Measurements from ENCODE around the gene ITFG2.

Gene ITFG2

GRCh38 chr12:2795291-2796186 is 16.9 kb upstream of the ITFG2 start:
- H3K9me3 ChIP-seq (ENCODE audit: control insufficient read depth, insufficient read depth, low read depth, low read length) = no peaks in the 10 kb centered on the region
- H3K9ac ChIP-seq (ENCODE audit: low read length) = peak overlapping the region; percentile 69
- no peak overlapping the region for H3K27ac ChIP-seq (ENCODE audit: low read depth, low read length)
- H3K4me3 ChIP-seq (ENCODE audit: low read depth, low read length) = peak overlapping the region; percentile 77
- H3K4me1 ChIP-seq (ENCODE audit: control insufficient read depth, insufficient read depth, low read length) = peaks cover 8% of the 10 kb centered on the region; the same call in 1 of the 2 replicates
- H3K27me3 ChIP-seq (ENCODE audit: control insufficient read depth, insufficient read depth, low read length) = peaks cover 16% of the 10 kb centered on the region
- H3K36me3 ChIP-seq (ENCODE audit: control insufficient read depth, insufficient read depth, low read length) = peaks cover 45% of the 10 kb centered on the region

GRCh38 chr12:2796187-2796666 is 16.2 kb upstream of the ITFG2 start:
- Histone ChIP-seq H3K4me3 (ENCODE audit: low read depth, low read length) (peak overlapping the region; percentile 77), H3K36me3 (ENCODE audit: control insufficient read depth, insufficient read depth, low read length) (peaks cover 52% of the 10 kb centered on the region), H3K9me3 (ENCODE audit: control insufficient read depth, insufficient read depth, low read depth, low read length) (no peaks in the 10 kb centered on the region), H3K4me1 (ENCODE audit: control insufficient read depth, insufficient read depth, low read length) (peaks cover 8% of the 10 kb centered on the region; the same call in 1 of the 2 replicates), H3K9ac (ENCODE audit: low read length) (peak overlapping the region; percentile 39), H3K27me3 (ENCODE audit: control insufficient read depth, insufficient read depth, low read length) (peaks cover 16% of the 10 kb centered on the region), H3K27ac (ENCODE audit: low read depth, low read length) (no peak overlapping the region)

DNA sequence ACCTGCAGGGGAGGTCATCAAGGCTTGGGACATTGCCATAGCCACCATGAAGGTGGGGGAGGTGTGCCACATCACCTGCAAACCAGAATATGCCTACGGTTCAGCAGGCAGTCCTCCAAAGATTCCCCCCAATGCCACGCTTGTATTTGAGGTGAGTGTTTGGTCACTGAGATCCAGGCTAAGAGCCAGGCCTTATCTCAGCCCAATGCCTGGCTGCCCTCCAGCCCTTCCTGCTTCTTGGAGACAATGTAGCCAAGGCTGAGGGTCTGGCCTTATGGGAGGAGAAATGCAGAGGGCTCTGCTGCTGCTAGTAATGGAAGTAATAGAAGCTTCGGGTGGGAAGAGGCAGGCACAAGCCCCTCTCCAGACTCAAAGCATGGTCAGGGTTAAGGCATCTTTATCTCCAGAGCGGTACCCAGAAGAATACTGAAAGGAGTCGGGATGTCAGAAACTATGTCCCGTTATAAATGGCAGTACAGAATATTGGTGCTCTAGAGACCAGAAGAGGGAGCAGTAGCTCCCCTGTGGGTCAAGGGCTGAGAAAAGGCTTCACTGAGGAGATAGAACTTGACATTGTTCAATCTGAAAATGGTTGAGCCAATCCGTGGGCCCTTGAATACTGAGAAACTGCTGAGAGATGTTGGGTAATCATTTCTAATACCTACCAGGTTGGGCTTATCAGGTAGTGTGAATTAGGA is 14.6 kb upstream of the ITFG2 start:
- H3K36me3 ChIP-seq (ENCODE audit: control insufficient read depth, insufficient read depth, low read length) = peaks cover 67% of the 10 kb centered on the region
- no peak overlapping the region for H3K4me3 ChIP-seq (ENCODE audit: low read depth, low read length)
- H3K9ac ChIP-seq (ENCODE audit: low read length) = no peak overlapping the region
- H3K27me3 ChIP-seq (ENCODE audit: control insufficient read depth, insufficient read depth, low read length) = peaks cover 15% of the 10 kb centered on the region
- H3K27ac ChIP-seq (ENCODE audit: low read depth, low read length) = no peak overlapping the region
- H3K4me1 ChIP-seq (ENCODE audit: control insufficient read depth, insufficient read depth, low read length) = peaks cover 6% of the 10 kb centered on the region; the same call in 1 of the 2 replicates
- H3K9me3 ChIP-seq (ENCODE audit: control insufficient read depth, insufficient read depth, low read depth, low read length) = no peaks in the 10 kb centered on the region

- no peaks in the 10 kb centered on the region for H3K27me3 ChIP-seq (ENCODE audit: control insufficient read depth, insufficient read depth, low read length)
- peaks cover 90% of the 10 kb centered on the region for H3K36me3 ChIP-seq (ENCODE audit: control insufficient read depth, insufficient read depth, low read length)
- no peak overlapping the region for H3K9ac ChIP-seq (ENCODE audit: low read length)
- no peaks in the 10 kb centered on the region for H3K9me3 ChIP-seq (ENCODE audit: control insufficient read depth, insufficient read depth, low read depth, low read length)
- H3K4me3 ChIP-seq (ENCODE audit: low read depth, low read length) = no peak overlapping the region
- H3K27ac ChIP-seq (ENCODE audit: low read depth, low read length) = no peak overlapping the region
- peaks cover 6% of the 10 kb centered on the region; the same call in 1 of the 2 replicates for H3K4me1 ChIP-seq (ENCODE audit: control insufficient read depth, insufficient read depth, low read length)
Observed at GRCh38 chr12:2800046-2800570, 12.4 kb upstream of the ITFG2 start.

DNA sequence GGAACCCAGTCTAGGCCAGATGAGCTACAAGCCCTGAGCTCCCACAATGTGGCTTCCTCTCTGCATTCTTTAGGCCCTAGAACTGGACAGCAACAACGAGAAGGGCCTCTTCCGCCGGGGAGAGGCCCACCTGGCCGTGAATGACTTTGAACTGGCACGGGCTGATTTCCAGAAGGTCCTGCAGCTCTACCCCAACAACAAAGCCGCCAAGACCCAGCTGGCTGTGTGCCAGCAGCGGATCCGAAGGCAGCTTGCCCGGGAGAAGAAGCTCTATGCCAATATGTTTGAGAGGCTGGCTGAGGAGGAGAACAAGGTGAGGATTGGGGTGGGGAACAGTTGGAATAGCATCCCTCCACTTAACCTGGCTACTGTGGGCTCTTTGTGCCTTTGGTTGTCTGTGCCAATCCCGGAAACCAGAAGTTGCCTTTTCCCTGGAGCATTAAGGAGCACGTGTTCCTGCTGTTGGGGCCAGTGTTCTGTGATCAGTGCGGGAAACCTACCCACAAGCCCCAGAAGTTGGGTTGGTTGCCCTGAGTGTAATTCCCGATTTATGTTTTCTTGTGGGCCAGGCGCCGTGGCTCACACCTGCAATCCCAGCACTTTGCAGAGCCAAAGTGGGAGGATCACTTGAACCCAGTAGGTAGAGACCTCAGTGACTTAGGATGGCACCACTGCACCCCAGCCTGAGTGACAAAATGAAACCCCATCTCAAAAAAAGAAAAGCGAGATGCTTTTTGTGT is 11.3 kb upstream of the ITFG2 start:
- Histone ChIP-seq H3K4me3 (ENCODE audit: low read depth, low read length) (no peak overlapping the region), H3K4me1 (ENCODE audit: control insufficient read depth, insufficient read depth, low read length) (peaks cover 3% of the 10 kb centered on the region; the same call in 1 of the 2 replicates), H3K36me3 (ENCODE audit: control insufficient read depth, insufficient read depth, low read length) (peaks cover 99% of the 10 kb centered on the region), H3K9me3 (ENCODE audit: control insufficient read depth, insufficient read depth, low read depth, low read length) (no peaks in the 10 kb centered on the region), H3K27me3 (ENCODE audit: control insufficient read depth, insufficient read depth, low read length) (no peaks in the 10 kb centered on the region), H3K27ac (ENCODE audit: low read depth, low read length) (no peak overlapping the region), H3K9ac (ENCODE audit: low read length) (no peak overlapping the region)

GRCh38 chr12:2803635-2804392 is 8.7 kb upstream of the ITFG2 start:
- Histone ChIP-seq H3K36me3 (ENCODE audit: control insufficient read depth, insufficient read depth, low read length) (peaks cover 75% of the 10 kb centered on the region), H3K4me1 (ENCODE audit: control insufficient read depth, insufficient read depth, low read length) (no peaks in the 10 kb centered on the region), H3K4me3 (ENCODE audit: low read depth, low read length) (no peak overlapping the region), H3K9ac (ENCODE audit: low read length) (no peak overlapping the region), H3K9me3 (ENCODE audit: control insufficient read depth, insufficient read depth, low read depth, low read length) (no peaks in the 10 kb centered on the region), H3K27ac (ENCODE audit: low read depth, low read length) (no peak overlapping the region), H3K27me3 (ENCODE audit: control insufficient read depth, insufficient read depth, low read length) (no peaks in the 10 kb centered on the region)

DNA sequence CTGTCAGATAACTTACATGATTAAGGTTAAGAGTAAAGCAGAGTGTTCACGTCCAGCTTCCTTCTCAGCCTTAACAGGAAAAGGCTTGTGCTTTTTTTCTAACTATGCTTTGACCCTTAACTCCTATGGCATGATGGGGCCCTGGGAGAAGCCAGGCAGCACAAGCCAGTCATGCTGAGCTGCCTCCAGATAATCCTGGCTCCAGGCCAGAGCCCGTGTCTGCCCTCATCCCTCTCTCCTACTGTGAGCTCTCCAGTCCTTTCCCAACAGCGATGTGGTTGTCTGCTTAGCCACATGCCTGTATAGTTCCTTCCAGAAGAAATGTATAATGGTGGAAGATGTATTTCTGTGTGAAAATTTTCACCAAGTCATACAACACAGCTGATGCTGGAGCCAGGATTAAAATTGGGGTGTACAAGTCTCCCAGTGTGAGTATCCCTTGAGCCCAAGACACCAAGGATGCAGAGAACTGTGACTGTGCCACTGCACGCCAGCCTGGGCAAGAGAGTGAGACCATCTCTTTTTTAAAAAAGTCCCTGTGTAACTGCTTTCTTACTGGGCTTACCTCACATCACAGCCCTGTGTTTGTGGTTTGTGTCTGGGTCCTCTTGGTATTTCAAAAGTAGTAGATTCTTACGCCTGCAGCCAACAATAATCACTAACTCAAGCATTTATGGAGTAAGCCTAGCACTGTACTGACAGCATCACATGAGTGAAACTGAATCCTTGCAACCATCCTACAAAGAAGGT is 7.9 kb upstream of the ITFG2 start:
- H3K27me3 ChIP-seq (ENCODE audit: control insufficient read depth, insufficient read depth, low read length) = no peaks in the 10 kb centered on the region
- H3K27ac ChIP-seq (ENCODE audit: low read depth, low read length) = no peak overlapping the region
- no peaks in the 10 kb centered on the region for H3K4me1 ChIP-seq (ENCODE audit: control insufficient read depth, insufficient read depth, low read length)
- H3K4me3 ChIP-seq (ENCODE audit: low read depth, low read length) = no peak overlapping the region
- no peaks in the 10 kb centered on the region for H3K9me3 ChIP-seq (ENCODE audit: control insufficient read depth, insufficient read depth, low read depth, low read length)
- no peak overlapping the region for H3K9ac ChIP-seq (ENCODE audit: low read length)
- H3K36me3 ChIP-seq (ENCODE audit: control insufficient read depth, insufficient read depth, low read length) = peaks cover 68% of the 10 kb centered on the region

DNA sequence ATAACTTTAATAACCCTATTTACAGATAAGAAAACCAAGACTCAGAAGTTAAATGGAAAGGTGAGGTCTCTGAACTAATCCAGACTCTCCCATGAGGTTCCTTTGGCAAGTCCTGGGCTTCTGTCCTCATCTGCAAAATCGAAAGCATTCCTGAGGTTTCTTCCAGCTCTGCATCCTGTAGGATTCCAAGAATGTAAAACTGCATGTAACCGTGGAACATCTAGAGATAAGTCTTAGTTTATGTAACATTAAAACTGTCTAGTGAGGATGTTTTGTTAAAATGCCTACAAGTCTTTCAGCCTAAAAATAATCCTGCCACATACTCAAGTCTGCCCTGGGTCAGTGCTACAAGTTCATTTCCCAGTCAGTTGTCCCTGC is 7.3 kb upstream of the ITFG2 start:
- Histone ChIP-seq H3K4me1 (ENCODE audit: control insufficient read depth, insufficient read depth, low read length) (no peaks in the 10 kb centered on the region), H3K9ac (ENCODE audit: low read length) (no peak overlapping the region), H3K4me3 (ENCODE audit: low read depth, low read length) (no peak overlapping the region), H3K9me3 (ENCODE audit: control insufficient read depth, insufficient read depth, low read depth, low read length) (no peaks in the 10 kb centered on the region), H3K27ac (ENCODE audit: low read depth, low read length) (no peak overlapping the region), H3K27me3 (ENCODE audit: control insufficient read depth, insufficient read depth, low read length) (no peaks in the 10 kb centered on the region), H3K36me3 (ENCODE audit: control insufficient read depth, insufficient read depth, low read length) (peaks cover 62% of the 10 kb centered on the region)

DNA sequence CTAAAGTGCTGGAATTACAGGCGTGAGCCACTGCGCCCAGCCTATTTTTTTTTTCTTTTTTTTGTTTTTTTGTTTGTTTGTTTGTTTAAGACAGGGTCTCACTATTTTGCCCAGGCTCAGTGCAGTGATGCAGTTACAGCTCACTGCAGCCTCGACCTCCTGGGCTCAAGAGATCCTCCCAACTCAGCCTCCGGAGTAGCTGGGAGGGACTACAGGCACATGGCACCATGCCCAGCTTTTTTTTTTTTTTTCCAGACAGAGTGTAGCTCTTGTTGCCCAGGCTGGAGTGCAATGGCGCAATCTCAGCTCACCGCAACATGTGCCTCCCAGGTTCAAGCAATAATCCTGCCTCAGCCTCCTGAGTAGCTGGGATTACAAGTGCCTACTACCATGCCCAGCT is 5.8 kb upstream of the ITFG2 start:
- Histone ChIP-seq H3K9ac (ENCODE audit: low read length) (no peak overlapping the region), H3K9me3 (ENCODE audit: control insufficient read depth, insufficient read depth, low read depth, low read length) (no peaks in the 10 kb centered on the region), H3K36me3 (ENCODE audit: control insufficient read depth, insufficient read depth, low read length) (peaks cover 46% of the 10 kb centered on the region), H3K27me3 (ENCODE audit: control insufficient read depth, insufficient read depth, low read length) (no peaks in the 10 kb centered on the region), H3K4me1 (ENCODE audit: control insufficient read depth, insufficient read depth, low read length) (no peaks in the 10 kb centered on the region), H3K27ac (ENCODE audit: low read depth, low read length) (no peak overlapping the region), H3K4me3 (ENCODE audit: low read depth, low read length) (no peak overlapping the region)

Data from HUES6 (cell line).